HepG2 (cell line): ENCODE results near the gene VNN1. TPM values are rescaled to one million over a fixed set of nuclear protein-coding genes. Genes with fewer than 3 reads are reported as not detected.
A peak's percentile ranks its signal among the peaks of the same experiment; 100 is the strongest.

Experiments
- ATAC-seq: fragments of 200-7000 bp; cut with Tn5 transposase; 3 replicates; pipeline ENCODE4 v1.9.1; 2020; ENCODE audit warnings: mild to moderate bottlenecking, moderate library complexity
- BruUV-seq: library from RNA; stranded (reverse); fragments of 400-500 nt; replicated peaks from 2 replicates; lab custom pipeline; 2021; lab: Mats Ljungman, UMichigan
- CTCF ChIA-PET: fragments of 300-600 bp; formaldehyde crosslinking; extraction: SDS; loops from one replicate; lab custom pipeline; 2021; ENCODE audit warnings: low total read pairs, inconsistent platforms, low intra/inter-chr PET ratio; lab: Yijun Ruan, JAX
- POLR2A ChIA-PET: fragments of 350-600 bp; sonication (Branson Sonifier 250); formaldehyde crosslinking; loops from one replicate; lab custom pipeline; 2020; ENCODE audit warnings: antibody characterized with exemption, inconsistent platforms; lab: Yijun Ruan, JAX
- DNase-seq: peaks from one replicate; pipeline ENCODE4 v3.0.0-alpha.2; 2015; ENCODE audit warnings: low spot score
- FAIRE-seq: peaks from 3 replicates; lab custom pipeline; 2011; peaks lifted over from hg19 to GRCh38; lab: Jason Lieb, UNC
- H2AFZ ChIP-seq: one replicate; pipeline ENCODE4 v1.6.1; 2011; ENCODE audit warnings: low read length, inconsistent platforms
- H3K27ac ChIP-seq: fragments of 300-600 bp; 3 replicates; pipeline ENCODE4 v1.8.0; 2011; ENCODE audit warnings: mixed run types, mild to moderate bottlenecking, mixed read lengths, low read length, inconsistent platforms; ENCODE audit not compliant: insufficient read depth; ENCODE audit errors: extremely low read length
- H3K27me3 ChIP-seq, 2 experiments: fragments of 200-600 bp in 1 of 2; 2 replicates in 1 of 2; 3 replicates in 1 of 2; pipeline versions ENCODE4 v1.6.0 to v1.8.0; 2011; ENCODE audit warnings: low read length in 2 of 2, mild to moderate bottlenecking in 2 of 2, moderate library complexity in 2 of 2, inconsistent platforms in 1 of 2; ENCODE audit not compliant: insufficient read depth in 2 of 2, control insufficient read depth in 1 of 2
- H3K36me3 ChIP-seq, 2 experiments: fragments of 200-600 bp in 1 of 2; replicated peaks in 1 of 2; 2 replicates in 1 of 2; 3 replicates in 1 of 2; pipeline versions ENCODE4 v1.5.1 to v1.8.0; 2011; ENCODE audit warnings: low read length in 2 of 2, inconsistent platforms in 1 of 2; ENCODE audit not compliant: insufficient read depth in 2 of 2, control insufficient read depth in 1 of 2
- H3K4me1 ChIP-seq: 2 replicates; pipeline ENCODE4 v1.5.1; 2012; ENCODE audit warnings: low read length, inconsistent platforms; ENCODE audit not compliant: insufficient read depth
- H3K4me2 ChIP-seq: 2 replicates; pipeline ENCODE4 v1.6.0; 2011; ENCODE audit warnings: low read depth, low read length, inconsistent platforms
- H3K4me3 ChIP-seq, 3 experiments: fragments of 200-600 bp in 1 of 3; sonication (generic), shearing (Covaris generic) in 1 of 3; replicated peaks in 1 of 3; 2 replicates each; pipeline ENCODE4 v1.5.1; 2011 to 2016; ENCODE audit warnings: low read length in 3 of 3, inconsistent platforms in 2 of 3, low read depth in 2 of 3, mild to moderate bottlenecking in 2 of 3, control low read depth in 1 of 3, mixed read lengths in 1 of 3; ENCODE audit not compliant: insufficient read depth in 1 of 3
- H3K79me2 ChIP-seq: one replicate; pipeline ENCODE4 v1.6.1; 2011; ENCODE audit warnings: low read length, inconsistent platforms; ENCODE audit not compliant: insufficient read depth
- H3K9ac ChIP-seq: 2 replicates; pipeline ENCODE4 v1.6.0; 2011; ENCODE audit warnings: mild to moderate bottlenecking, low read depth, low read length, inconsistent platforms; ENCODE audit not compliant: insufficient read depth
- H3K9me3 ChIP-seq: 2 replicates; pipeline ENCODE4 v1.5.1; 2012; ENCODE audit warnings: mild to moderate bottlenecking, low read length
- H4K20me1 ChIP-seq: 2 replicates; pipeline ENCODE4 v1.6.0; 2011; ENCODE audit warnings: inconsistent platforms, mild to moderate bottlenecking, low read length, moderate library complexity; ENCODE audit not compliant: insufficient read depth
- GTF3A ChIP-seq: sonication (generic); formaldehyde crosslinking; conservative IDR thresholded peaks from 2 replicates; pipeline ENCODE4 v1.4.0; 2020; ENCODE audit warnings: mild to moderate bottlenecking, missing genetic modification reagents
- HDAC6 ChIP-seq: fragments of 200-600 bp; sonication (generic); IDR thresholded peaks from 2 replicates; pipeline ENCODE4 v1.7.0; 2017; ENCODE audit warnings: mild to moderate bottlenecking, antibody characterized with exemption, low read length, low read depth
- KLF6 ChIP-seq: IDR thresholded peaks from 2 replicates; pipeline ENCODE4 v1.8.0; 2016; ENCODE audit warnings: missing biosample characterization, missing genetic modification reagents
- RFX1 ChIP-seq: fragments of 450-650 bp; IDR thresholded peaks from 2 replicates; pipeline ENCODE4 v1.6.1; 2017
- SALL1 ChIP-seq: sonication (generic); formaldehyde crosslinking; IDR thresholded peaks from 2 replicates; pipeline ENCODE4 v1.8.0; 2022; ENCODE audit warnings: mild to moderate bottlenecking, missing genetic modification reagents
- SETDB1 ChIP-seq: sonication (generic); formaldehyde crosslinking; IDR thresholded peaks from 2 replicates; pipeline ENCODE4 v1.5.1; 2020; ENCODE audit warnings: missing genetic modification reagents, mild to moderate bottlenecking, borderline replicate concordance
- SOX5 ChIP-seq: IDR thresholded peaks from 2 replicates; pipeline ENCODE4 v1.6.1; 2016; ENCODE audit warnings: borderline replicate concordance
- ZBTB1 ChIP-seq: sonication (generic); formaldehyde crosslinking; IDR thresholded peaks from 2 replicates; pipeline ENCODE4 v1.4.0; 2020; ENCODE audit warnings: missing genetic modification reagents, borderline replicate concordance
- ZEB1 ChIP-seq: IDR thresholded peaks from 2 replicates; pipeline ENCODE4 v1.6.1; 2012; ENCODE audit warnings: mild to moderate bottlenecking, low read depth, inconsistent platforms; ENCODE audit not compliant: insufficient replicate concordance
- ZNF556 ChIP-seq: sonication (generic); formaldehyde crosslinking; IDR thresholded peaks from 2 replicates; pipeline ENCODE4 v1.4.0; 2020; ENCODE audit warnings: mild to moderate bottlenecking, missing genetic modification reagents, borderline replicate concordance
- ZNF557 ChIP-seq: sonication (generic); formaldehyde crosslinking; IDR thresholded peaks from 2 replicates; pipeline ENCODE4 v1.4.0; 2020; ENCODE audit warnings: missing genetic modification reagents
- ZNF572 ChIP-seq: sonication (generic); formaldehyde crosslinking; IDR thresholded peaks from 2 replicates; pipeline ENCODE4 v1.5.1; 2020; ENCODE audit warnings: mild to moderate bottlenecking, missing genetic modification reagents
- ZNF782 ChIP-seq: sonication (generic); formaldehyde crosslinking; IDR thresholded peaks from 2 replicates; pipeline ENCODE4 v1.4.0; 2020; ENCODE audit warnings: missing genetic modification reagents, mild to moderate bottlenecking, borderline replicate concordance
- WGBS: methylation state at CpG from one replicate; pipeline ENCODE4 v1.1.6; 2017; ENCODE audit warnings: low lambda C conversion rate; 5-methylcytosine and 5-hydroxymethylcytosine counted together
- in situ Hi-C: cut with HindIII; loops from 2 replicates; pipeline ENCODE4 v1.10.0; 2017; ENCODE audit warnings: low pct_unique_long_range_greater_than_20kb; ENCODE audit not compliant: extremely low pct_ligation_motif_present
- intact Hi-C: fragments of 100-400 bp; cut with micrococcal nuclease; formaldehyde crosslinking; loops from one replicate; pipeline ENCODE4 v1.10.0; 2022; ENCODE audit not compliant: unreplicated experiment
- polyA plus RNA-seq, 8 experiments: library from polyadenylated mRNA; depleted of rRNA in 3 of 8; stranded (reverse) in 7 of 8; unstranded in 1 of 8; fragments of >200 nt; fragmentation: Illumina TruSeq in 4 of 8; extraction: Trizol in 4 of 8; gene quantifications; 2 replicates each; pipeline versions ENCODE4 v1.2.1 to v1.2.3, GENCODE V29; 2011 to 2016; ENCODE audit warnings: low read depth in 4 of 8, missing spikeins in 1 of 8, mixed read lengths in 1 of 8; ENCODE audit not compliant: insufficient read depth in 1 of 8
- total RNA-seq, 5 experiments: library from RNA; depleted of rRNA; stranded (reverse); fragments of >200 nt; fragmentation: Illumina TruSeq; extraction: Trizol; gene quantifications; 2 replicates each; pipeline ENCODE4 v1.2.3, GENCODE V29; 2016; ENCODE audit warnings: low read depth in 1 of 5
- TF ChIP-seq, protein P1 (sequence below): sonication (generic); formaldehyde crosslinking; IDR thresholded peaks from 2 replicates; pipeline ENCODE4 v1.4.0; 2020; ENCODE audit warnings: missing genetic modification reagents, mild to moderate bottlenecking, borderline replicate concordance
- TF ChIP-seq, protein P2 (sequence below): sonication (generic); formaldehyde crosslinking; IDR thresholded peaks from 2 replicates; pipeline ENCODE4 v1.8.0; 2022; ENCODE audit warnings: missing genetic modification reagents, mild to moderate bottlenecking, inconsistent platforms, borderline replicate concordance
- TF ChIP-seq, protein P3 (sequence below): sonication (generic); formaldehyde crosslinking; IDR thresholded peaks from 2 replicates; pipeline ENCODE4 v1.8.0; 2022; ENCODE audit warnings: mild to moderate bottlenecking, missing genetic modification reagents; ENCODE audit not compliant: insufficient replicate concordance

Gene VNN1
- total and polyA plus RNA-seq, 2 of the 13 experiments (the other 11 are each of a cell fraction or from before 2014, with no cell fraction given) = 0.62 to 4.0 TPM

DNA sequence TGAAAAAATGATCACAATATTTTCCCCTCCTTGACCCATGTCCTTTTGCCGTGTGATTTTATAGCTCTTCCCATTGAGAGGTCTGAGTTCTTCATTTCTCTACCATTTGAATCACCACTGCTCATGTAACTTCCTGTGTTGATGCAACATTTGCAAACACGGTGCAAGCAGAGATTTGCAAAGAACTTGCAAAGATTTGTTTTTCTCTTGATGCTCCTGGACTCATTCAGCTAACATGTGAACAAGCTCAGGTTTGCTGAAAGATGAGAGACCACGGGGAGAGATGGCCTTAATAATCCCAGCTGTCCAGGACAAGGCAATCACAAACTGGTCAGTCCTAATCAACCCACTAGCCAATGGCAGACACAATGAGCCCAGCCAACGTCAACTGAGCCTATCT, 35.3 kb upstream of the VNN1 start (continued):
- no peak for TF ChIP-seq ZEB1
- no peak for TF ChIP-seq RFX1
- TF ChIP-seq SOX5 = 0 out of 2 replicates have a peak, but pooled peaks have one; percentile 10
- 0 out of 2 replicates have a peak, but pooled peaks have one; percentile 58 for TF ChIP-seq KLF6 (CRISPR knock-in tag)
- peak; percentile 19; the same call in 1 of the 2 replicates for TF ChIP-seq SALL1

DNA sequence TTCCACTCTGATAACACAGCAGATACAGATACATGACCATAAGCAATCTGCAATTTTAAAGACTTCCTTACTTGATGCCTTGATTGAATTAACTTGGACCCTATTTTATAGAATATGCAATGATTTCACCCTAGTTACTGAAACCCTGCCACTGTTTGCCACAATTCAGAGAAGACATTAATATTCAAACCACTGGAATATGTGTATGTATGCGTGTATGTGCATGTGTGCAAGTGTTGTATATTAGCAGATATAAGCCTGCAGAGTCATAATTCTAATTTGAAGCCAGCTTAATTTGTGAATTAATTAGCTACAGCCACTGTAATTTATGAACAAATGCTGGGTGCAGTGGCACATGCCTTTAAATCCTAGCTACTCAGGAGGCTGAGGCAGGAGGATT, 34.6 kb upstream of the VNN1 start:
- CTCF ChIA-PET = no interaction called here

DNA sequence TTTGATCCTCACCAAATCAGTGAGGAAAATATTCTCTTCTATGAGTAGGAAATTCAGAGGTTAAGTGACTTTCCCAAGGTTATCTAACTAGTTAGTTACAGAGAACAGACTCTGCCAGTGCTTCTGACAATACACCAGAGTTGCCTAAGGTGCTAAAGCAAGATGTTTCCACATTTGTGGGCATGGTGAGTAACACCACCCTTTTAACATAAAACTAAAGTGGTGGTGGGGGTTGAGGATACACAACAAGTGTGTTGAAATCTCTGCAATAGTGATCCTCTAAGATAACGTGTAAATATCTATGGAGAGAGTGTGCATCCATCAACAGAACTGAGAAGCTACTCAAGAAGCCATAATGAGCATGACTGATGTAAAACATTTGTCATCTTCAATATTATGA, 32.2 kb upstream of the VNN1 start:
- Histone ChIP-seq H3K27ac (no peak overlapping the region), H4K20me1 (no peaks in the 10 kb centered on the region), H3K9ac (no peak overlapping the region), H3K4me3 (no peak overlapping the region), H2AFZ (no peak overlapping the region), H3K27me3 (no peaks in the 10 kb centered on the region), H3K9me3 (no peaks in the 10 kb centered on the region), H3K4me2 (no peak overlapping the region), H3K36me3 (no peaks in the 10 kb centered on the region), H3K4me1 (no peaks in the 10 kb centered on the region; the same call in 1 of the 2 replicates), H3K79me2 (no peaks in the 10 kb centered on the region)
- no TSS peak for BruUV-seq
- FAIRE-seq = no peak
- intact Hi-C loops = no loop called here
- no peak for DNase-seq
- 3% methylated on average over 1 of the region's 1 CpG for WGBS
- CTCF ChIA-PET = no interaction called here
- POLR2A ChIA-PET = no interaction called here
- in situ Hi-C loops = no loop called here
- ATAC-seq = no peak
- TF ChIP-seq, protein P1, sequence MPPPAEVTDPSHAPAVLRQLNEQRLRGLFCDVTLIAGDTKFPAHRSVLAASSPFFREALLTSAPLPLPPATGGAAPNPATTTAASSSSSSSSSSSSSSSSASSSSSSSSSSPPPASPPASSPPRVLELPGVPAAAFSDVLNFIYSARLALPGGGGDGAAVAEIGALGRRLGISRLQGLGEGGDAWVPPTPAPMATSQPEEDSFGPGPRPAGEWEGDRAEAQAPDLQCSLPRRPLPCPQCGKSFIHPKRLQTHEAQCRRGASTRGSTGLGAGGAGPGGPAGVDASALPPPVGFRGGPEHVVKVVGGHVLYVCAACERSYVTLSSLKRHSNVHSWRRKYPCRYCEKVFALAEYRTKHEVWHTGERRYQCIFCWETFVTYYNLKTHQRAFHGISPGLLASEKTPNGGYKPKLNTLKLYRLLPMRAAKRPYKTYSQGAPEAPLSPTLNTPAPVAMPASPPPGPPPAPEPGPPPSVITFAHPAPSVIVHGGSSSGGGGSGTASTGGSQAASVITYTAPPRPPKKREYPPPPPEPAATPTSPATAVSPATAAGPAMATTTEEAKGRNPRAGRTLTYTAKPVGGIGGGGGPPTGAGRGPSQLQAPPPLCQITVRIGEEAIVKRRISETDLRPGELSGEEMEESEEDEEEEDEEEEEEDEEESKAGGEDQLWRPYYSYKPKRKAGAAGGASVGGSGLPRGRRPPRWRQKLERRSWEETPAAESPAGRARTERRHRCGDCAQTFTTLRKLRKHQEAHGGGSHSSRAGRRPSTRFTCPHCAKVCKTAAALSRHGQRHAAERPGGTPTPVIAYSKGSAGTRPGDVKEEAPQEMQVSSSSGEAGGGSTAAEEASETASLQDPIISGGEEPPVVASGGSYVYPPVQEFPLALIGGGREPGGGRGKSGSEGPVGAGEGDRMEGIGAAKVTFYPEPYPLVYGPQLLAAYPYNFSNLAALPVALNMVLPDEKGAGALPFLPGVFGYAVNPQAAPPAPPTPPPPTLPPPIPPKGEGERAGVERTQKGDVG (CRISPR knock-in tag) = no peak
- TF ChIP-seq, protein P2, sequence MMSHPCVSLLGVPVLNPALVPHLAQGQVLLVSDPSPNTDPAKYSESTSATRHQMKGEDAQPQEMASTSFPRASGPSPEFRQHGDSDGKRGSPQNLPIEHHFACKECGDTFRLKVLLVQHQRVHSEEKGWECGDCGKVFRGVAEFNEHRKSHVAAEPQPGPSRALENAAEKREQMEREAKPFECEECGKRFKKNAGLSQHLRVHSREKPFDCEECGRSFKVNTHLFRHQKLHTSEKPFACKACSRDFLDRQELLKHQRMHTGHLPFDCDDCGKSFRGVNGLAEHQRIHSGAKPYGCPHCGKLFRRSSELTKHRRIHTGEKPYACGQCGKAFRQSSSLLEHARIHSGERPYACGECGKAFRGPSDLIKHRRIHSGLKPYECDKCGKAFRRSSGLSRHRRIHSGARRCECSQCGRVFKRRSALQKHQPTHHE (CRISPR knock-in tag) = no peak
- TF ChIP-seq HDAC6 = no peak
- TF ChIP-seq, protein P3, sequence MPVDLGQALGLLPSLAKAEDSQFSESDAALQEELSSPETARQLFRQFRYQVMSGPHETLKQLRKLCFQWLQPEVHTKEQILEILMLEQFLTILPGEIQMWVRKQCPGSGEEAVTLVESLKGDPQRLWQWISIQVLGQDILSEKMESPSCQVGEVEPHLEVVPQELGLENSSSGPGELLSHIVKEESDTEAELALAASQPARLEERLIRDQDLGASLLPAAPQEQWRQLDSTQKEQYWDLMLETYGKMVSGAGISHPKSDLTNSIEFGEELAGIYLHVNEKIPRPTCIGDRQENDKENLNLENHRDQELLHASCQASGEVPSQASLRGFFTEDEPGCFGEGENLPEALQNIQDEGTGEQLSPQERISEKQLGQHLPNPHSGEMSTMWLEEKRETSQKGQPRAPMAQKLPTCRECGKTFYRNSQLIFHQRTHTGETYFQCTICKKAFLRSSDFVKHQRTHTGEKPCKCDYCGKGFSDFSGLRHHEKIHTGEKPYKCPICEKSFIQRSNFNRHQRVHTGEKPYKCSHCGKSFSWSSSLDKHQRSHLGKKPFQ (CRISPR knock-in tag) = no peak

More for the DNA sequence above, 34.6 kb upstream of the VNN1 start:
- in situ Hi-C loops = no loop called here
- Histone ChIP-seq H2AFZ (no peak overlapping the region), H3K36me3 (no peaks in the 10 kb centered on the region), H3K27ac (no peak overlapping the region), H3K4me2 (no peak overlapping the region), H3K4me3 (no peak overlapping the region), H3K79me2 (no peaks in the 10 kb centered on the region), H3K4me1 (no peaks in the 10 kb centered on the region; the same call in 1 of the 2 replicates), H3K9ac (no peak overlapping the region), H4K20me1 (no peaks in the 10 kb centered on the region), H3K9me3 (no peaks in the 10 kb centered on the region), H3K27me3 (no peaks in the 10 kb centered on the region)
- no peak for TF ChIP-seq SETDB1
- TF ChIP-seq ZNF556 = no peak
- TF ChIP-seq GTF3A (CRISPR knock-in tag) = no peak
- no peak for TF ChIP-seq ZNF557
- no peak for TF ChIP-seq ZNF572 (CRISPR knock-in tag)
- no peak for TF ChIP-seq ZBTB1 (CRISPR knock-in tag)
- TF ChIP-seq ZNF782 (CRISPR knock-in tag) = no peak
- DNase-seq (no peak), ATAC-seq (no peak), FAIRE-seq (no peak)
- no TSS peak for BruUV-seq
- intact Hi-C loops = no loop called here
- WGBS = 73% methylated on average over 1 of the region's 1 CpG
- POLR2A ChIA-PET = interaction anchor here (0.7 to 1.2 kb wide), 3 partner anchors 12 to 66 kb away, joined by 3 to 6 read pairs (median 4); partner anchors contain the start of gene RPS12
